Measurements from ENCODE around the gene KPTN.

- TF ChIP-seq, protein P1, sequence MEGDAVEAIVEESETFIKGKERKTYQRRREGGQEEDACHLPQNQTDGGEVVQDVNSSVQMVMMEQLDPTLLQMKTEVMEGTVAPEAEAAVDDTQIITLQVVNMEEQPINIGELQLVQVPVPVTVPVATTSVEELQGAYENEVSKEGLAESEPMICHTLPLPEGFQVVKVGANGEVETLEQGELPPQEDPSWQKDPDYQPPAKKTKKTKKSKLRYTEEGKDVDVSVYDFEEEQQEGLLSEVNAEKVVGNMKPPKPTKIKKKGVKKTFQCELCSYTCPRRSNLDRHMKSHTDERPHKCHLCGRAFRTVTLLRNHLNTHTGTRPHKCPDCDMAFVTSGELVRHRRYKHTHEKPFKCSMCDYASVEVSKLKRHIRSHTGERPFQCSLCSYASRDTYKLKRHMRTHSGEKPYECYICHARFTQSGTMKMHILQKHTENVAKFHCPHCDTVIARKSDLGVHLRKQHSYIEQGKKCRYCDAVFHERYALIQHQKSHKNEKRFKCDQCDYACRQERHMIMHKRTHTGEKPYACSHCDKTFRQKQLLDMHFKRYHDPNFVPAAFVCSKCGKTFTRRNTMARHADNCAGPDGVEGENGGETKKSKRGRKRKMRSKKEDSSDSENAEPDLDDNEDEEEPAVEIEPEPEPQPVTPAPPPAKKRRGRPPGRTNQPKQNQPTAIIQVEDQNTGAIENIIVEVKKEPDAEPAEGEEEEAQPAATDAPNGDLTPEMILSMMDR (conservative IDR thresholded peaks at IDR 0.05; ENCODE audit: low read length) = no peak
- no peak for TF ChIP-seq EZH2phosphoT487 (IDR thresholded peaks at IDR 0.05; ENCODE audit: borderline replicate concordance)
Observed at GRCh38 chr19:47465957-47466356, 18.1 kb downstream of the KPTN start.
